Measurements from ENCODE around the gene KLF15.

Gene KLF15

DNA sequence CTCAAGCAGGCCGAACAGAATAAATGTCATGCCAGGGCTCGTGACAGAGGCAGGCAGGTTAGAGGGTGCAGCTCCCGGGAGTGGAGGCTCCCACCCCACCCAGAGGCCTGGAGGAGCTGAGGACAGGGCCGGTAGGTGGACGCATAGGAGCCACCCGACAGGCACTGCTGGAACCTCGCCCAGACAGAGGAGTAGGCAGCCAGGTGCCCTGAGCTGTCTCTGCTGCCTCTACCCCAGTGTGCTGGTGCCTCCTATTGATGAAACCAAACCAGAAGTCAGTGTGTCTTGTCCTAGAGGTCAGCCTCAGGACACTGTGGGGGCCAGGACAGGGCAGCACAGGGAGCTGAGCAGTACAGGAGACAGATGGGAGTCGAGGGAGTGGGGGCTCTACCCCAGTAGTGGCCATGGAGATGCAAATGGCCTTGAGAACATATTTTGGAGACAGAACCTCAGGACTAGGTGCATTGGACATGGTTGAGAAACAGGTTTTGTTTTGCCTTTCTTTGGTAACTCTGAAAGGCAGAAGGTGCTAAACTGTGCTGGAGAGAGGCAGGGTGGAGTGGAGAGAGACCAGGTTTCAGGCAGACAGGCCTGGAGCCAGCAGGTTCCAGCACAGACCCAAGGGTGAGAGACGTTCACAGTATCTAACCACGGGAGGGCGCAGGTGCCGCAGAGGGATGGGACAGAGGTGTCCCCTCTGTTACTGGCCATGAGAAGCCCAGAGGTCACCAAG, 15.4 kb upstream of the KLF15 start:
- Histone ChIP-seq H3K4me3 (ENCODE audit: low read length) (no peak overlapping the region), H3K27me3 (ENCODE audit: control insufficient read depth, insufficient read depth, low read length) (no peaks in the 10 kb centered on the region), H3K27ac (ENCODE audit: low read length) (no peak overlapping the region), H3K9me3 (ENCODE audit: control insufficient read depth, insufficient read depth, low read length) (no peaks in the 10 kb centered on the region), H3K4me1 (ENCODE audit: control insufficient read depth, insufficient read depth, low read length) (no peaks in the 10 kb centered on the region; the same call in none of the 2 replicates), H3K36me3 (ENCODE audit: control insufficient read depth, insufficient read depth, low read length) (no peaks in the 10 kb centered on the region)
- WGBS (ENCODE audit: insufficient coverage, insufficient read length): no CpG with 5 or more reads among the region's 12 CpGs
- DNase-seq (ENCODE audit: low read depth, low spot score): no peak

DNA sequence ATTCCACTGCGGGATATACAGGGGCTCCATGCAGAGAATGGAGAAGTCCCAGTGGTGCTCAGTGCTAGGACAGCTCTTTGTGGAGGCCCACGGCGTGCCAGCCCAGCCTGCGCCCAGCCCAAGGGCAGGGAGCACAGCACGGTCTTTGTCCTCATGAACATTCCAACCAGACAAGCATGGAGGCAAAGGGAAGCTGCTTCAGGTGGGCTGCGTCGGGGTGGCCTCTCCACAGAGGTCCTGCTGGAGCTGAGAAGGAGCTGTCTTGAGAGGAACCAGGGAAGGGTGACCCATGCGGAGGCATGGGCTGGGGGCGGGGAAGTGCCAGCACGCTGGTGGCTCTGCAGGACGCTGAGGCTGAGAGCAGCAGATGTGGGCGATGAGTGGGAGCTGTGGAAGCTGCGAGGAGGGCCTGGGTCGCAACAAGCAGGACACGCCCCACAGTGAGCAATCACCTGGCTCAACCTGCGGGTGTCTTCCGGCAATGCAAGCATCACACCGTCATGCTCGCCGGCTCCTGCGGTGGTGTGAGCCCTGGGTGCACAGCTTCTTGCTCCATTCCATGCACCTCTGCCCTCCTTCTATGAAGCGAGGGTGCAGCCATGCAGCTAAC, 14.0 kb upstream of the KLF15 start:
- Histone ChIP-seq H3K27me3 (ENCODE audit: control insufficient read depth, insufficient read depth, low read length) (no peaks in the 10 kb centered on the region), H3K27ac (ENCODE audit: low read length) (no peak overlapping the region), H3K9me3 (ENCODE audit: control insufficient read depth, insufficient read depth, low read length) (no peaks in the 10 kb centered on the region), H3K4me3 (ENCODE audit: low read length) (no peak overlapping the region), H3K36me3 (ENCODE audit: control insufficient read depth, insufficient read depth, low read length) (no peaks in the 10 kb centered on the region), H3K4me1 (ENCODE audit: control insufficient read depth, insufficient read depth, low read length) (no peaks in the 10 kb centered on the region; the same call in 1 of the 2 replicates)
- no peak for DNase-seq (ENCODE audit: low read depth, low spot score)
- WGBS (ENCODE audit: insufficient coverage, insufficient read length): no CpG with 5 or more reads among the region's 22 CpGs

DNA sequence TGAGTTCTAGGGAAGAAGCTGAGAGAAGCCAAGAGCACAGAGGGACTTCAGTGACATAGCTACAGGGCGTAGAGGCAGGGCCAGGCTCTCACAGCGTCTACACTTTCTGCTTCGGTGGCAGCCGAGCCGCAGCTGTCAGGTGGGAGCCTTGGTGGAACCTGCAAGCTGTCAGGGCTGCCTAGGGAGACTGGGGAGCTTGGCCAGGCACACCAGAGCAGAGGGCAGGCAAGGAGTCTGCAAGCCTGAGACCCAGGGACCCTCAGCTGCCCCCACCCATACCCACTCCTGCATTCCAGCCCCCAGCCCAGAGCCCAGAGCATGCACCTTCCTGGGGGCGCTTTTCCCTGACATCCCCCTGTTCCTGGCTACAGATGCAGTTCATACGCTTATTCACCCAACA, 13.4 kb upstream of the KLF15 start:
- DNase-seq (ENCODE audit: low read depth, low spot score): no peak
- no peaks in the 10 kb centered on the region; the same call in 1 of the 2 replicates for H3K4me1 ChIP-seq (ENCODE audit: control insufficient read depth, insufficient read depth, low read length)
- no peaks in the 10 kb centered on the region for H3K27me3 ChIP-seq (ENCODE audit: control insufficient read depth, insufficient read depth, low read length)
- no peaks in the 10 kb centered on the region for H3K9me3 ChIP-seq (ENCODE audit: control insufficient read depth, insufficient read depth, low read length)
- H3K4me3 ChIP-seq (ENCODE audit: low read length): no peak overlapping the region
- WGBS (ENCODE audit: insufficient coverage, insufficient read length): no CpG with 5 or more reads among the region's 7 CpGs
- H3K36me3 ChIP-seq (ENCODE audit: control insufficient read depth, insufficient read depth, low read length): no peaks in the 10 kb centered on the region
- H3K27ac ChIP-seq (ENCODE audit: low read length): no peak overlapping the region

GRCh38 chr3:126370055-126370454, 12.8 kb upstream of the KLF15 start:
- Histone ChIP-seq H3K36me3 (ENCODE audit: control insufficient read depth, insufficient read depth, low read length) (no peaks in the 10 kb centered on the region), H3K27me3 (ENCODE audit: control insufficient read depth, insufficient read depth, low read length) (no peaks in the 10 kb centered on the region), H3K4me1 (ENCODE audit: control insufficient read depth, insufficient read depth, low read length) (no peaks in the 10 kb centered on the region; the same call in 1 of the 2 replicates), H3K9me3 (ENCODE audit: control insufficient read depth, insufficient read depth, low read length) (no peaks in the 10 kb centered on the region), H3K27ac (ENCODE audit: low read length) (no peak overlapping the region), H3K4me3 (ENCODE audit: low read length) (no peak overlapping the region)
- WGBS (ENCODE audit: insufficient coverage, insufficient read length): no CpG with 5 or more reads among the region's 4 CpGs
- no peak for DNase-seq (ENCODE audit: low read depth, low spot score)

- DNase-seq (ENCODE audit: low read depth, low spot score): no peak
- Histone ChIP-seq H3K9me3 (ENCODE audit: control insufficient read depth, insufficient read depth, low read length) (no peaks in the 10 kb centered on the region), H3K4me3 (ENCODE audit: low read length) (no peak overlapping the region), H3K27me3 (ENCODE audit: control insufficient read depth, insufficient read depth, low read length) (no peaks in the 10 kb centered on the region), H3K36me3 (ENCODE audit: control insufficient read depth, insufficient read depth, low read length) (no peaks in the 10 kb centered on the region), H3K27ac (ENCODE audit: low read length) (no peak overlapping the region), H3K4me1 (ENCODE audit: control insufficient read depth, insufficient read depth, low read length) (peaks cover 2% of the 10 kb centered on the region; the same call in 1 of the 2 replicates)
- no CpG with 5 or more reads among the region's 2 CpGs for WGBS (ENCODE audit: insufficient coverage, insufficient read length)
Observed at GRCh38 chr3:126369490-126369889, 12.3 kb upstream of the KLF15 start.

DNA sequence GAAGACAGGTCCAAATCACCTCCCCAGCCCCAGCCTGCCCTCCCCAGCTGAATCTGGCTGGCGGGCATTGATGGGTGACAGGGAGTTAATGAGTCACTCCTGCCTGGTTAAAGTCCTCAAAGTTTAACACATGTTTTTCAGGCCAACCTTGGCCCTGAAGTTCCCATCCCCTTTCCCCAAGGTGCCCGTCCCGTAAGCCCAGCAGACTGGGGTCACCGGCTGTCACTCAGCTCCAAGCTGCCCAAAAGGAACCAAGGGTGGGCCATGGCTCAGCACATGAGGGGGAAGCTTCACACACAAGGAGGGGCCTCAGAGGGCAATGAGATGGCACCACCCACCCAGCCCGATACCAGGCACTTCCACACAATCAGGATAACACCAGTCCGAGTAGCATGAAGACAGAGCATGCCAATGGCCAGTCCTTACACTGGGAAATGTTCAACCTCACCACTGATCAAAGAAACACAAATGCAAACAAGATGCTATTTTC, 10.2 kb upstream of the KLF15 start:
- Histone ChIP-seq H3K27me3 (ENCODE audit: control insufficient read depth, insufficient read depth, low read length) (no peaks in the 10 kb centered on the region), H3K27ac (ENCODE audit: low read length) (no peak overlapping the region), H3K9me3 (ENCODE audit: control insufficient read depth, insufficient read depth, low read length) (no peaks in the 10 kb centered on the region), H3K36me3 (ENCODE audit: control insufficient read depth, insufficient read depth, low read length) (no peaks in the 10 kb centered on the region), H3K4me3 (ENCODE audit: low read length) (no peak overlapping the region), H3K4me1 (ENCODE audit: control insufficient read depth, insufficient read depth, low read length) (peaks cover 3% of the 10 kb centered on the region)
- WGBS (ENCODE audit: insufficient coverage, insufficient read length): no CpG with 5 or more reads among the region's 6 CpGs
- no peak for DNase-seq (ENCODE audit: low read depth, low spot score)

- WGBS (ENCODE audit: insufficient coverage, insufficient read length): no CpG with 5 or more reads among the region's 11 CpGs
- Histone ChIP-seq H3K36me3 (ENCODE audit: control insufficient read depth, insufficient read depth, low read length) (no peaks in the 10 kb centered on the region), H3K27ac (ENCODE audit: low read length) (no peak overlapping the region), H3K4me1 (ENCODE audit: control insufficient read depth, insufficient read depth, low read length) (peaks cover 6% of the 10 kb centered on the region), H3K9me3 (ENCODE audit: control insufficient read depth, insufficient read depth, low read length) (no peaks in the 10 kb centered on the region), H3K27me3 (ENCODE audit: control insufficient read depth, insufficient read depth, low read length) (no peaks in the 10 kb centered on the region), H3K4me3 (ENCODE audit: low read length) (no peak overlapping the region)
- DNase-seq (ENCODE audit: low read depth, low spot score): no peak
Observed at GRCh38 chr3:126365351-126366277, 8.4 kb upstream of the KLF15 start.

GRCh38 chr3:126364731-126365301, 7.6 kb upstream of the KLF15 start:
- Histone ChIP-seq H3K4me1 (ENCODE audit: control insufficient read depth, insufficient read depth, low read length) (peaks cover 6% of the 10 kb centered on the region), H3K4me3 (ENCODE audit: low read length) (no peak overlapping the region), H3K9me3 (ENCODE audit: control insufficient read depth, insufficient read depth, low read length) (no peaks in the 10 kb centered on the region), H3K36me3 (ENCODE audit: control insufficient read depth, insufficient read depth, low read length) (no peaks in the 10 kb centered on the region), H3K27me3 (ENCODE audit: control insufficient read depth, insufficient read depth, low read length) (no peaks in the 10 kb centered on the region), H3K27ac (ENCODE audit: low read length) (no peak overlapping the region)
- DNase-seq (ENCODE audit: low read depth, low spot score): no peak
- WGBS (ENCODE audit: insufficient coverage, insufficient read length): no CpG with 5 or more reads among the region's 5 CpGs

DNA sequence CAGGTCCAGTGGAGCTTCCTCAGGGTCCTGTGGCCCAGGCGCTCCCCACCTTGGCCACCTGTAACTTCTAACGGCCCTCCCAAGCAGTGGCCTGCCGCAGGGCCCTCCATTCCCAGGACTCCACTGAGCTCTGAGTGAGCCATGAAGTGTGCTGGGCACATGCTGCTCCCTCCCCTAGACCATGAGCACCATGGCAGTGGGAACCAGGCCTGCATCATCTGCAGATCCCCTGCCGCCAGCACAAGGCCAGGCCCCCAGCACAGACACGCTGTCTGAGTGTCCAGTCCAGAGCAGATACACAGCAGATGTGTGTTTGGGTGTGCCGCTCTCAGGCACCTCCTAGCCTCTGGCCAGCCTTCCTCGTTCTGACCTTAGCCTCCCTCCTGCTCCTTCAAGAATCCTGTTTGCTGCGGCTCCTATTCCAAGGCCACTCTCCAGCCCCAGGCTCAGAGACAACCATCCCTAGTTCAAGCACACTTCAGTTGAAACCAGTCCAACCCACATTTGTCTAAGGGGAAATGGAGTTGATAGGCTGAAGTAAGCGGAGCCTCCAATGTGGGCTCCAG, 7.0 kb upstream of the KLF15 start:
- no peak for DNase-seq (ENCODE audit: low read depth, low spot score)
- no CpG with 5 or more reads among the region's 9 CpGs for WGBS (ENCODE audit: insufficient coverage, insufficient read length)
- Histone ChIP-seq H3K27ac (ENCODE audit: low read length) (no peak overlapping the region), H3K4me3 (ENCODE audit: low read length) (no peak overlapping the region), H3K9me3 (ENCODE audit: control insufficient read depth, insufficient read depth, low read length) (no peaks in the 10 kb centered on the region), H3K27me3 (ENCODE audit: control insufficient read depth, insufficient read depth, low read length) (no peaks in the 10 kb centered on the region), H3K4me1 (ENCODE audit: control insufficient read depth, insufficient read depth, low read length) (peaks cover 6% of the 10 kb centered on the region), H3K36me3 (ENCODE audit: control insufficient read depth, insufficient read depth, low read length) (no peaks in the 10 kb centered on the region)

- WGBS (ENCODE audit: insufficient coverage, insufficient read length): no CpG with 5 or more reads among the region's 9 CpGs
Observed at GRCh38 chr3:126361211-126361610, 4.0 kb upstream of the KLF15 start.

More at GRCh38 chr3:126361211-126361610, 4.0 kb upstream of the KLF15 start:
- H3K4me1 ChIP-seq (ENCODE audit: control insufficient read depth, insufficient read depth, low read length): peaks cover 14% of the 10 kb centered on the region
- no peak for DNase-seq (ENCODE audit: low read depth, low spot score)
- no peaks in the 10 kb centered on the region for H3K9me3 ChIP-seq (ENCODE audit: control insufficient read depth, insufficient read depth, low read length)
- peaks cover 1% of the 10 kb centered on the region; the same call in 1 of the 2 replicates for H3K27me3 ChIP-seq (ENCODE audit: control insufficient read depth, insufficient read depth, low read length)
- no peak overlapping the region for H3K27ac ChIP-seq (ENCODE audit: low read length)
- H3K36me3 ChIP-seq (ENCODE audit: control insufficient read depth, insufficient read depth, low read length): no peaks in the 10 kb centered on the region
- H3K4me3 ChIP-seq (ENCODE audit: low read length): no peak overlapping the region

Data from iPS DF 6.9 (cell line).